T-helper 1 cell treated with Interleukin-12 subunit alpha and Interleukin-12 subunit beta and Interleukin-4 antibody, amounts not matched to agents 30 μg/mL and 1 μg/mL, for 36 hours (primary cell): ENCODE measurements around the gene SLC22A13.
"Not testable (repeated sequence)": the region's sequence is repeated elsewhere in the genome, so short reads cannot be mapped to it uniquely, and the experiment has no call there.

Experiments
- H3K27ac Mint-ChIP-seq: one replicate; pipeline ENCODE4 v1.8.0; 2021; ENCODE audit warnings: mild to moderate bottlenecking, mixed read lengths
- H3K27me3 Mint-ChIP-seq: one replicate; pipeline ENCODE4 v1.8.0; 2021; ENCODE audit warnings: low read depth, mixed read lengths
- H3K36me3 Mint-ChIP-seq: one replicate; pipeline ENCODE4 v1.8.0; 2021; ENCODE audit warnings: low read depth, mixed read lengths
- H3K4me1 Mint-ChIP-seq: one replicate; pipeline ENCODE4 v1.8.0; 2021; ENCODE audit warnings: low read depth, mixed read lengths
- H3K4me3 Mint-ChIP-seq: one replicate; pipeline ENCODE4 v1.8.0; 2021; ENCODE audit warnings: mild to moderate bottlenecking, moderate library complexity, mixed read lengths
- H3K9me3 Mint-ChIP-seq: one replicate; pipeline ENCODE4 v1.8.0; 2021; ENCODE audit warnings: mixed read lengths

SLC22A13 gene

GRCh38 chr3:38318766-38319671 is 53.4 kb downstream of the SLC22A13 start:
- Mint-ChIP-seq H3K9me3 (no peaks in the 10 kb centered on the region), H3K27ac (no peak overlapping the region), H3K36me3 (no peaks in the 10 kb centered on the region), H3K4me3 (no peak overlapping the region), H3K27me3 (peaks cover 4% of the 10 kb centered on the region), H3K4me1 (no peaks in the 10 kb centered on the region)

GRCh38 chr3:38320638-38321037 is 55.0 kb downstream of the SLC22A13 start:
- H3K4me1 Mint-ChIP-seq, H3K27ac Mint-ChIP-seq, H3K9me3 Mint-ChIP-seq, H3K27me3 Mint-ChIP-seq, H3K4me3 Mint-ChIP-seq, H3K36me3 Mint-ChIP-seq: not testable (repeated sequence)

- no peak overlapping the region for H3K27ac Mint-ChIP-seq
- H3K27me3 Mint-ChIP-seq = peaks cover 5% of the 10 kb centered on the region
- H3K9me3 Mint-ChIP-seq = no peaks in the 10 kb centered on the region
- H3K4me1 Mint-ChIP-seq = no peaks in the 10 kb centered on the region
- H3K36me3 Mint-ChIP-seq = no peaks in the 10 kb centered on the region
- H3K4me3 Mint-ChIP-seq = no peak overlapping the region
Observed at GRCh38 chr3:38323060-38323459, 57.4 kb downstream of the SLC22A13 start.

GRCh38 chr3:38325256-38325655 is 59.6 kb downstream of the SLC22A13 start:
- no peaks in the 10 kb centered on the region for H3K9me3 Mint-ChIP-seq
- no peaks in the 10 kb centered on the region for H3K4me1 Mint-ChIP-seq
- H3K4me3 Mint-ChIP-seq = no peak overlapping the region
- H3K27ac Mint-ChIP-seq = no peak overlapping the region
- H3K27me3 Mint-ChIP-seq = peaks cover 5% of the 10 kb centered on the region
- H3K36me3 Mint-ChIP-seq = no peaks in the 10 kb centered on the region

GRCh38 chr3:38327335-38328009 is 61.9 kb downstream of the SLC22A13 start:
- peaks cover 9% of the 10 kb centered on the region for H3K27me3 Mint-ChIP-seq
- no peaks in the 10 kb centered on the region for H3K4me1 Mint-ChIP-seq
- H3K4me3 Mint-ChIP-seq = no peak overlapping the region
- H3K27ac Mint-ChIP-seq = no peak overlapping the region
- no peaks in the 10 kb centered on the region for H3K36me3 Mint-ChIP-seq
- H3K9me3 Mint-ChIP-seq = no peaks in the 10 kb centered on the region
